GM12875 (cell line): ENCODE data around the gene CTSL.

ENCODE experiments used
- H3K4me3 ChIP-seq: one replicate; pipeline ENCODE4 v1.5.1; 2011; ENCODE audit warnings: low read depth, low read length, control low read depth
- CTCF ChIP-seq: IDR thresholded peaks from 2 replicates; pipeline ENCODE4 v1.5.1; 2011; ENCODE audit warnings: low read depth, mild to moderate bottlenecking, control low read depth, inconsistent platforms, low read length, moderate library complexity, borderline replicate concordance; ENCODE audit not compliant: insufficient read depth

Gene CTSL

GRCh38 chr9:87702921-87703320 lies 23.0 kb upstream of the CTSL start:
- no peak overlapping the region for H3K4me3 ChIP-seq
- TF ChIP-seq CTCF = no peak

GRCh38 chr9:87703636-87704276 lies 22.2 kb upstream of the CTSL start:
- no peak for TF ChIP-seq CTCF

GRCh38 chr9:87704342-87704741 lies 21.6 kb upstream of the CTSL start:
- no peak for TF ChIP-seq CTCF
- H3K4me3 ChIP-seq = no peak overlapping the region

More at GRCh38 chr9:87703636-87704276, 22.2 kb upstream of the CTSL start:
- H3K4me3 ChIP-seq = no peak overlapping the region

GRCh38 chr9:87706066-87706739 lies 19.7 kb upstream of the CTSL start:
- no peak for TF ChIP-seq CTCF
- no peak overlapping the region for H3K4me3 ChIP-seq

GRCh38 chr9:87707805-87708506 lies 18.0 kb upstream of the CTSL start:
- no peak overlapping the region for H3K4me3 ChIP-seq
- TF ChIP-seq CTCF = no peak

GRCh38 chr9:87708546-87708945 lies 17.4 kb upstream of the CTSL start:
- no peak overlapping the region for H3K4me3 ChIP-seq
- TF ChIP-seq CTCF = no peak
